ENCODE data around the gene DACH1.
"Not testable (repeated sequence)": the region's sequence is repeated elsewhere in the genome, so short reads cannot be mapped to it uniquely, and the experiment has no call there.

DACH1 gene

GRCh38 chr13:71867131-71867814, at the start of gene DACH1:
DACH1 (minus strand) TSS chr13:71867204.
- DNase-seq: no peak

GRCh38 chr13:71913717-71914116, 46.7 kb upstream of the DACH1 start:
- no peak for DNase-seq

- no peak for DNase-seq
These were observed 45.5 kb upstream of the DACH1 start for GRCh38 chr13:71912524-71912923.

- DNase-seq: no peak
These were observed 39.4 kb upstream of the DACH1 start for GRCh38 chr13:71906448-71906847.

- DNase-seq: no peak
These were observed 35.7 kb upstream of the DACH1 start for GRCh38 chr13:71902676-71903075.

GRCh38 chr13:71893506-71893905, 26.5 kb upstream of the DACH1 start:
- DNase-seq: not testable (repeated sequence)

- no peak for DNase-seq
These were observed 19.9 kb upstream of the DACH1 start for GRCh38 chr13:71886880-71887279.

GRCh38 chr13:71882120-71882519, 15.1 kb upstream of the DACH1 start:
- DNase-seq: no peak

- DNase-seq: no peak
These were observed 13.9 kb upstream of the DACH1 start for GRCh38 chr13:71880753-71881541.

- no peak for DNase-seq
These were observed 12.9 kb upstream of the DACH1 start for GRCh38 chr13:71879808-71880344.

GRCh38 chr13:71879129-71879535, 12.1 kb upstream of the DACH1 start:
- no peak for DNase-seq

- DNase-seq: no peak
These were observed 10.3 kb upstream of the DACH1 start for GRCh38 chr13:71877256-71877653.

- no peak for DNase-seq
These were observed 9.7 kb upstream of the DACH1 start for GRCh38 chr13:71876648-71877255.

- no peak for DNase-seq
These were observed 8.8 kb upstream of the DACH1 start for GRCh38 chr13:71875823-71876222.

- DNase-seq: no peak
These were observed 7.5 kb upstream of the DACH1 start for GRCh38 chr13:71874458-71874857.

GRCh38 chr13:71873418-71874247, 6.6 kb upstream of the DACH1 start:
- DNase-seq: no peak

GRCh38 chr13:71871844-71872243, 4.8 kb upstream of the DACH1 start:
- DNase-seq: no peak

- no peak for DNase-seq
These were observed 4.3 kb upstream of the DACH1 start for GRCh38 chr13:71871176-71871754.

- no peak for DNase-seq
These were observed 3.1 kb upstream of the DACH1 start for GRCh38 chr13:71870100-71870499.

GRCh38 chr13:71869274-71869673, 2.3 kb upstream of the DACH1 start:
- DNase-seq: no peak

GRCh38 chr13:71866335-71867130, 471 bp downstream of the DACH1 start:
- DNase-seq: no peak

Measured in activated effector memory CD4-positive, alpha-beta T cell treated with Interleukin-2 at 50 U/mL for 16 hours (primary cell).